GM12865 (cell line): ENCODE data around the gene MYOM3.

Experiments
- DNase-seq: peaks from one replicate; pipeline ENCODE4 v3.0.0; 2010; ENCODE audit warnings: low read depth
- H3K4me3 ChIP-seq: 2 replicates; pipeline ENCODE4 v1.5.1; 2011; ENCODE audit warnings: mild to moderate bottlenecking, low read depth, low read length, control low read depth
- TF ChIP-seq, protein P1 (sequence below): IDR thresholded peaks from 2 replicates; pipeline ENCODE4 v1.5.1; 2011; ENCODE audit warnings: low read length, control low read depth, low read depth, inconsistent platforms; ENCODE audit not compliant: insufficient read depth; ENCODE audit errors: missing control alignments

MYOM3 gene

DNA sequence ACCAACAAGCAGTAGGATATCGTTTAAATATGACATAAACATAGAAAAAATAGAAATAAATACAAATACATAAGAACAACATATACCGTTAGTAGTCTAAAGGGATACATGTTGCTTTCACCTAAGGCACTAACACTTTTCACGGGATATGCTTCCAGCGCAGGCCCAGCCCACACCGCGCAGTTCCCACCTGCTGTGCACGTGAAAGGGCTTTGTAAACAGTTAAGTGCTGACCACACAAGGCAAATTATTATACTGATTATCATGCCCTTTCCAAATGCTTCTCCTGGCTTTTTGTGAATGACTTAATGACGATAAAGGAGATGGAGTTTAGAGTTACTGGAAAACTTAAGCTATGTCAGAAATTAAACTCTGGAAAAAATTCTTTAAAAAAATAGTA lies 42.3 kb upstream of the MYOM3 start:
- DNase-seq: no peak
- TF ChIP-seq, protein P1, sequence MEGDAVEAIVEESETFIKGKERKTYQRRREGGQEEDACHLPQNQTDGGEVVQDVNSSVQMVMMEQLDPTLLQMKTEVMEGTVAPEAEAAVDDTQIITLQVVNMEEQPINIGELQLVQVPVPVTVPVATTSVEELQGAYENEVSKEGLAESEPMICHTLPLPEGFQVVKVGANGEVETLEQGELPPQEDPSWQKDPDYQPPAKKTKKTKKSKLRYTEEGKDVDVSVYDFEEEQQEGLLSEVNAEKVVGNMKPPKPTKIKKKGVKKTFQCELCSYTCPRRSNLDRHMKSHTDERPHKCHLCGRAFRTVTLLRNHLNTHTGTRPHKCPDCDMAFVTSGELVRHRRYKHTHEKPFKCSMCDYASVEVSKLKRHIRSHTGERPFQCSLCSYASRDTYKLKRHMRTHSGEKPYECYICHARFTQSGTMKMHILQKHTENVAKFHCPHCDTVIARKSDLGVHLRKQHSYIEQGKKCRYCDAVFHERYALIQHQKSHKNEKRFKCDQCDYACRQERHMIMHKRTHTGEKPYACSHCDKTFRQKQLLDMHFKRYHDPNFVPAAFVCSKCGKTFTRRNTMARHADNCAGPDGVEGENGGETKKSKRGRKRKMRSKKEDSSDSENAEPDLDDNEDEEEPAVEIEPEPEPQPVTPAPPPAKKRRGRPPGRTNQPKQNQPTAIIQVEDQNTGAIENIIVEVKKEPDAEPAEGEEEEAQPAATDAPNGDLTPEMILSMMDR: no peak
- no peak overlapping the region for H3K4me3 ChIP-seq

DNA sequence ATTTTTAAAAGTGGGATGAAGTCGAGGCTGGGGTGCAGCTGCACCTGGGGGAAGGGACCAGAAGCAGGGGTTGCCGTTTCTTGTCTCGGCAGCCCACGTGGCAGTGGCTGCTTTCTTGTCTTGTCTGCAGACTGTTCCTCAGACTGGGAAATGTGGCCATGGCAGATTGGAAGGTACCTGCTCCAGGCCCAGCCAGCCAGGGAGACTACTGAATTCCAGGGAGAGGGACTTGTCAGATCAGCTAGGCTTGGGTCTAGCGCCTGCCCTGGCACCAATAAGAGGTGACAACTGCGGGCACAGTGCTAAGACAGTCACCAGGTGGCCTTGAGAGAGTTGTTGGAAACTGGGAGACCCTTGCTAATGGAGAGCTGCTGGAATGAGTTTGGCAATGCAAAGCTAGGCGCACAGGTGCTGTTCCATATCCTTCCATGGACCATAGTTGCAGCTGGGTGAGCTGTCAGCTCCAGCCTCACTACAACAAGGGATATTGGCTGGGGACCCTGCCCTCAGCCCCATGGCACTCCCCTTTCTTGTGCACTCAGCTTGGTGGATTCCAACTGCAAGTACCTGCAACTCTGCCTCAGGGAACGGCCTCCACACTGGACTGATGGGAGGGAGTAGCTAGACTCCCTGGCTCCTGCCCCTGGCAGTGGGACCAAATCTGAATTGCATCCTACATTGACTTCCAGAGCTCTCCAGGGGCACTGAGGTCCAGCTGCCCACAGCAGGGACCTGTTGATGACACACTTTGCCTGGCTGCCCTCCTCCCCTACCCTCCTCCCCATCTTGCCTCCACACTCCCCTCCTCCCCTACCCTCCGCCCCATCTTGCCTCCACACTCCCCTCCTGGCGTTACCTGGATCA lies 40.9 kb upstream of the MYOM3 start:
- no peak overlapping the region for H3K4me3 ChIP-seq
- TF ChIP-seq, protein P1: no peak
- no peak for DNase-seq

DNA sequence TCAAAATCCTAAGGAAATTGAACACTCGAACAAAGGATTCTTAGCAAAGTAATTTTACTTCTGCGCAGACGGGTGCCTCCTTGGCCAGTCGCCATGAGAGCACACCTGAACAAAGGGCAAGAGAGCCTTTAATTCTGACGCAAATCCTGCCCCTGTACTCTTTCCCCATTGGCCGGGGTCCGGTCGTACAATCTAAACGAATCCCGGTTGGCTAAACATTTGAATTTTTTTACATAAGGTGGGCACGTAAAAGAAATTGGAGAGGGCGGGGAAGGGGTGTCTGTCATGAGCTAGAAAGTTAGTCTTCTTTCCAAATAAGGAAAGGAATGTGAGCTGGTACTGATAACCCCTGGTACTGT lies 39.2 kb upstream of the MYOM3 start:
- no peak overlapping the region for H3K4me3 ChIP-seq
- DNase-seq: no peak
- TF ChIP-seq, protein P1: no peak

DNA sequence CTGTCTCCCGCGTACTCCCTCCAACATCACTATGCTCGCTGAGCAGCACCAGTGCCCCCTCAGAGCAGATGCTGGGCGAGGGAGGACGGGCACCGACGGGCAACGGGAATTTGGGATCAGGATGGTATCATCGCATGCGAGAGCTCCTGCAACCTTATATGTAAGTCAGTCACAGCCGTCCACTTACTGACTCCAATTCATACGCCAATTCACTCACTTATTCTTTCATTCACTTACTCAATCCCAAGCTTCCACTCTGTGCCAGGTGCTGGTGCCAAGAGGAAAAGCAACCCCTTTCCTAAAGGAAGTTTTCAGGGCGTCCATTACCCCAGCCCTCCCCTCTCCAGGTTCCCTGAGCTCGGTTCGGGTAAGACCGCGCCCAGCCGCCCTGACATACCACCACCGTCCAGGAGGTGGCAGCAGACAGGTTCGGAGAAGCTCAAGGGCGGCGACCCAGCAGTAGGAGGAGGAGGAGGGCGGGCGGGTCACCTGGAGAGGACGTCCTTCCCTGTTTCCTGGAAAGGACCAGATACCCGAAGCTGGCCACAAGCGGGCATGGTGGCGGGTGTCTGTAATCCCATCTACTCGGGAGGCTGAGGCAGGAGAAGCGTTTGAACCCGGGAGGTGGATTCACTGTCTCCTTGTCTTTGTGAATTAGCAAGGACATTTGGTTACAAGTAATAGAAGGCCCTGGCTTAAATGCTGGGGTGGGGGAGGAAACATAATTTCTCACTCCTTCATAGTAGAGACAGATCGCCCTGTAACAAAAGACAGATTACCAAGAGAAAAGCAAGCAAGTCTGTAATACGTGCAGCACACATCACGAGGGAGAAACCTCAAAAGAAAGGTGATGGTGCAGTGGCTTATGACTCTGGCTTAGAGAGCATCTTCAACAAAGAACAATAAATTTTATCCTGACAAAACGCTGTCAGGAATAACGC lies 38.6 kb upstream of the MYOM3 start:
- H3K4me3 ChIP-seq: no peak overlapping the region
- TF ChIP-seq, protein P1: peak; percentile 88

DNA sequence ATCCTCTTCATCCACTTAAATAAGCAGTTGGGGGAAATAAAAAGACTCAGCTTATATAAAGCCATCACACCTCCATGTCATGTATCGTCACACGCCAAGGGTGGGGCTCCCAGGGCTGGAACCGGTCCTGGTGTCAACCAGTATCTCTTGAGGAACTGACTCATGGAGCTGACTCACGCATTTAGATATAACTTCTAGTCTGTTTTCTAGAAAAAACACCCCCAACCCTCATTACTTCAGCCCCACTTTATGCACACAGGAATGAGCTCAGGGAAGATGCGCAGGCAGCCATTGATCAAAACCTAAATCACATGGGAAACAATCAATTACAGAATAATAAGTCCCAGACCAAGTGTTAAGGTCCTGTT lies 37.9 kb upstream of the MYOM3 start:
- no peak overlapping the region for H3K4me3 ChIP-seq
- DNase-seq: no peak
- TF ChIP-seq, protein P1: no peak

More for the DNA sequence above, 38.6 kb upstream of the MYOM3 start:
- peak; percentile 90 for DNase-seq

- DNase-seq: no peak
- no peak overlapping the region for H3K4me3 ChIP-seq
- TF ChIP-seq, protein P1: no peak
These were observed 35.9 kb upstream of the MYOM3 start for GRCh38 chr1:24147816-24148215.
